Large intestine (tissue), 3 donors: Measurements from ENCODE around the gene BICD2. TPM values are rescaled to one million over a fixed set of nuclear protein-coding genes. Genes with fewer than 3 reads are reported as not detected.

Experiments used
- DNase-seq, 2 donors: peaks; one replicate each; pipeline versions ENCODE4 v3.0.0 to v3.0.0-alpha.2; 2013
- H3K27ac ChIP-seq: one replicate; pipeline ENCODE4 v1.5.1; 2013; ENCODE audit warnings: low read length
- H3K27me3 ChIP-seq: 2 replicates; pipeline ENCODE4 v1.6.1; 2013; ENCODE audit warnings: low read length; ENCODE audit not compliant: control insufficient read depth, insufficient read depth
- H3K36me3 ChIP-seq: 2 replicates; pipeline ENCODE4 v1.6.1; 2013; ENCODE audit warnings: low read length; ENCODE audit not compliant: control insufficient read depth, insufficient read depth
- H3K4me1 ChIP-seq: one replicate; pipeline ENCODE4 v1.6.1; 2013; ENCODE audit warnings: low read length; ENCODE audit not compliant: control insufficient read depth, insufficient read depth
- H3K4me3 ChIP-seq: one replicate; pipeline ENCODE4 v1.5.1; 2013; ENCODE audit warnings: low read length
- H3K9me3 ChIP-seq: one replicate; pipeline ENCODE4 v1.6.1; 2013; ENCODE audit warnings: mild to moderate bottlenecking, low read depth, low read length, moderate library complexity; ENCODE audit not compliant: control insufficient read depth
- WGBS: methylation state at CpG from one replicate; pipeline ENCODE4 v1.1.5; 2013; ENCODE audit warnings: low lambda C conversion rate; ENCODE audit not compliant: insufficient coverage; 5-methylcytosine and 5-hydroxymethylcytosine counted together
- polyA plus RNA-seq: library from polyadenylated mRNA; unstranded; fragments of 120-200 nt; gene quantifications from one replicate; pipeline ENCODE4 v1.2.1, GENCODE V29; 2013

Gene BICD2
- polyA plus RNA-seq, 1 donor: 11.8 TPM

- no peak for DNase-seq
- no peak overlapping the region for H3K4me3 ChIP-seq
Measured at GRCh38 chr9:92721548-92721947, 43.1 kb downstream of the BICD2 start.

GRCh38 chr9:92720807-92721535 is 43.7 kb downstream of the BICD2 start:
- Histone ChIP-seq H3K36me3 (peaks cover 72% of the 10 kb centered on the region), H3K4me1 (no peaks in the 10 kb centered on the region), H3K4me3 (no peak overlapping the region), H3K27me3 (no peaks in the 10 kb centered on the region), H3K27ac (no peak overlapping the region), H3K9me3 (no peaks in the 10 kb centered on the region)
- no peak for DNase-seq
- WGBS: no CpG with 5 or more reads among the region's 8 CpGs

More at GRCh38 chr9:92721548-92721947, 43.1 kb downstream of the BICD2 start:
- Histone ChIP-seq H3K36me3 (peaks cover 76% of the 10 kb centered on the region), H3K9me3 (no peaks in the 10 kb centered on the region), H3K27ac (no peak overlapping the region), H3K4me1 (no peaks in the 10 kb centered on the region), H3K27me3 (no peaks in the 10 kb centered on the region)
- no CpG with 5 or more reads among the region's 7 CpGs for WGBS

GRCh38 chr9:92720209-92720765 is 44.3 kb downstream of the BICD2 start:
- no CpG with 5 or more reads among the region's 24 CpGs for WGBS
- Histone ChIP-seq H3K36me3 (peaks cover 76% of the 10 kb centered on the region), H3K27ac (no peak overlapping the region), H3K4me3 (no peak overlapping the region), H3K4me1 (no peaks in the 10 kb centered on the region), H3K27me3 (no peaks in the 10 kb centered on the region), H3K9me3 (no peaks in the 10 kb centered on the region)
- no peak for DNase-seq

- Histone ChIP-seq H3K27ac (no peak overlapping the region), H3K27me3 (no peaks in the 10 kb centered on the region), H3K9me3 (no peaks in the 10 kb centered on the region), H3K4me1 (no peaks in the 10 kb centered on the region), H3K4me3 (no peak overlapping the region), H3K36me3 (peaks cover 82% of the 10 kb centered on the region)
- no CpG with 5 or more reads among the region's 34 CpGs for WGBS
- no peak for DNase-seq
Measured at GRCh38 chr9:92719028-92719647, 45.5 kb downstream of the BICD2 start.

GRCh38 chr9:92718086-92719001 is 46.3 kb downstream of the BICD2 start:
- no peak overlapping the region for H3K27ac ChIP-seq
- no peaks in the 10 kb centered on the region for H3K9me3 ChIP-seq
- H3K4me1 ChIP-seq: no peaks in the 10 kb centered on the region
- no peak for DNase-seq
- H3K36me3 ChIP-seq: peaks cover 90% of the 10 kb centered on the region
- no CpG with 5 or more reads among the region's 40 CpGs for WGBS
- no peaks in the 10 kb centered on the region for H3K27me3 ChIP-seq
- no peak overlapping the region for H3K4me3 ChIP-seq

GRCh38 chr9:92717201-92718085 is 47.2 kb downstream of the BICD2 start:
- Histone ChIP-seq H3K4me3 (no peak overlapping the region), H3K4me1 (no peaks in the 10 kb centered on the region), H3K27ac (no peak overlapping the region), H3K9me3 (no peaks in the 10 kb centered on the region), H3K36me3 (peaks cover 89% of the 10 kb centered on the region), H3K27me3 (no peaks in the 10 kb centered on the region)
- no CpG with 5 or more reads among the region's 21 CpGs for WGBS
- DNase-seq: no peak

- Histone ChIP-seq H3K9me3 (no peaks in the 10 kb centered on the region), H3K27me3 (no peaks in the 10 kb centered on the region), H3K4me3 (no peak overlapping the region), H3K27ac (no peak overlapping the region), H3K36me3 (peaks cover 85% of the 10 kb centered on the region), H3K4me1 (no peaks in the 10 kb centered on the region)
- WGBS: no CpG with 5 or more reads among the region's 4 CpGs
- no peak for DNase-seq
Measured at GRCh38 chr9:92716557-92716956, 48.1 kb downstream of the BICD2 start.

GRCh38 chr9:92715488-92716231 is 49.0 kb downstream of the BICD2 start:
- Histone ChIP-seq H3K36me3 (peaks cover 84% of the 10 kb centered on the region), H3K4me1 (no peaks in the 10 kb centered on the region), H3K27ac (no peak overlapping the region), H3K4me3 (no peak overlapping the region), H3K9me3 (no peaks in the 10 kb centered on the region), H3K27me3 (no peaks in the 10 kb centered on the region)
- no peak for DNase-seq
- WGBS: no CpG with 5 or more reads among the region's 17 CpGs

GRCh38 chr9:92714787-92715487 is 49.7 kb downstream of the BICD2 start:
- no peak for DNase-seq
- Histone ChIP-seq H3K27ac (no peak overlapping the region), H3K4me1 (no peaks in the 10 kb centered on the region), H3K27me3 (no peaks in the 10 kb centered on the region), H3K4me3 (no peak overlapping the region), H3K36me3 (peaks cover 84% of the 10 kb centered on the region), H3K9me3 (no peaks in the 10 kb centered on the region)
- WGBS: no CpG with 5 or more reads among the region's 34 CpGs
